ENCODE measurements around the gene INF2. TPM values are rescaled to one million over a fixed set of nuclear protein-coding genes. Genes with fewer than 3 reads are reported as not detected.

The INF2 gene
- total RNA-seq, 3 donors from 2014 or later (not counting 1 experiment from before 2014, with no cell fraction given) = 12.7 to 21.9 (median 15.3) TPM

- H3K4me1 Mint-ChIP-seq = no peaks in the 10 kb centered on the region
- no peaks in the 10 kb centered on the region for H3K4me1 ChIP-seq (ENCODE audit: control insufficient read depth, insufficient read depth, low read length)
- TF ChIP-seq CTCF (IDR thresholded peaks at IDR 0.05) = no peak
- DNase-seq (no peak), ATAC-seq (no peak)
- WGBS (ENCODE audit: insufficient coverage) = 94% methylated on average over 46 of the region's 46 CpGs
- H3K4me3 ChIP-seq (ENCODE audit: low read length) = no peak overlapping the region
- H3K36me3 ChIP-seq (ENCODE audit: control insufficient read depth, insufficient read depth, low read length) = no peaks in the 10 kb centered on the region
- no peaks in the 10 kb centered on the region for H3K9me3 Mint-ChIP-seq
- no peaks in the 10 kb centered on the region for H3K9me3 ChIP-seq (ENCODE audit: control insufficient read depth, insufficient read depth, low read length)
- H3K27ac Mint-ChIP-seq = no peak overlapping the region
- no peaks in the 10 kb centered on the region for H3K27me3 Mint-ChIP-seq (ENCODE audit: low read depth in 2 of 2)
- no peaks in the 10 kb centered on the region for H3K27me3 ChIP-seq (ENCODE audit: control insufficient read depth, insufficient read depth, low read length)
- H3K4me3 Mint-ChIP-seq = no peak overlapping the region
- H3K36me3 Mint-ChIP-seq = no peaks in the 10 kb centered on the region
- intact Hi-C loops (cut with micrococcal nuclease) = no loop called here
- no peak overlapping the region for H3K27ac ChIP-seq (ENCODE audit: low read length)
These were observed 12.1 kb downstream of the INF2 start for GRCh38 chr14:104701383-104702076.

- Histone ChIP-seq H3K4me1 (ENCODE audit: control insufficient read depth, insufficient read depth, low read length) (no peaks in the 10 kb centered on the region), H3K4me3 (ENCODE audit: low read length) (no peak overlapping the region), H3K27me3 (ENCODE audit: control insufficient read depth, insufficient read depth, low read length) (no peaks in the 10 kb centered on the region), H3K36me3 (ENCODE audit: control insufficient read depth, insufficient read depth, low read length) (no peaks in the 10 kb centered on the region), H3K9me3 (ENCODE audit: control insufficient read depth, insufficient read depth, low read length) (no peaks in the 10 kb centered on the region), H3K27ac (ENCODE audit: low read length) (no peak overlapping the region)
- intact Hi-C loops (cut with micrococcal nuclease) = no loop called here
- Mint-ChIP-seq H3K27me3 (ENCODE audit: low read depth in 2 of 2) (no peaks in the 10 kb centered on the region), H3K36me3 (no peaks in the 10 kb centered on the region), H3K27ac (no peak overlapping the region), H3K4me3 (no peak overlapping the region), H3K9me3 (no peaks in the 10 kb centered on the region), H3K4me1 (no peaks in the 10 kb centered on the region)
- WGBS (ENCODE audit: insufficient coverage) = 93% methylated on average over 12 of the region's 12 CpGs
- no peak for DNase-seq
- no peak for ATAC-seq
- TF ChIP-seq CTCF (IDR thresholded peaks at IDR 0.05) = no peak
These were observed 12.7 kb downstream of the INF2 start for GRCh38 chr14:104702106-104702505.

- intact Hi-C loops (cut with micrococcal nuclease) = no loop called here
- TF ChIP-seq CTCF (IDR thresholded peaks at IDR 0.05) = no peak
- Mint-ChIP-seq H3K36me3 (no peaks in the 10 kb centered on the region), H3K27ac (no peak overlapping the region), H3K27me3 (ENCODE audit: low read depth in 2 of 2) (no peaks in the 10 kb centered on the region), H3K9me3 (no peaks in the 10 kb centered on the region), H3K4me1 (no peaks in the 10 kb centered on the region), H3K4me3 (no peak overlapping the region)
- H3K27ac ChIP-seq (ENCODE audit: low read length) = no peak overlapping the region
- DNase-seq = no peak
- H3K9me3 ChIP-seq (ENCODE audit: control insufficient read depth, insufficient read depth, low read length) = no peaks in the 10 kb centered on the region
- no peaks in the 10 kb centered on the region for H3K27me3 ChIP-seq (ENCODE audit: control insufficient read depth, insufficient read depth, low read length)
- H3K4me3 ChIP-seq (ENCODE audit: low read length) = no peak overlapping the region
- no peak for ATAC-seq
- 92% methylated on average over 4 of the region's 4 CpGs for WGBS (ENCODE audit: insufficient coverage)
- no peaks in the 10 kb centered on the region for H3K4me1 ChIP-seq (ENCODE audit: control insufficient read depth, insufficient read depth, low read length)
- H3K36me3 ChIP-seq (ENCODE audit: control insufficient read depth, insufficient read depth, low read length) = no peaks in the 10 kb centered on the region
These were observed 13.3 kb downstream of the INF2 start for GRCh38 chr14:104702673-104703072.

- H3K9me3 ChIP-seq (ENCODE audit: control insufficient read depth, insufficient read depth, low read length) = no peaks in the 10 kb centered on the region
- ATAC-seq = no peak
- no peaks in the 10 kb centered on the region for H3K27me3 ChIP-seq (ENCODE audit: control insufficient read depth, insufficient read depth, low read length)
- no peak for TF ChIP-seq CTCF (IDR thresholded peaks at IDR 0.05)
- peaks cover under 1% of the 10 kb centered on the region for H3K4me1 ChIP-seq (ENCODE audit: control insufficient read depth, insufficient read depth, low read length)
- H3K27ac ChIP-seq (ENCODE audit: low read length) = no peak overlapping the region
- intact Hi-C loops (cut with micrococcal nuclease) = no loop called here
- WGBS (ENCODE audit: insufficient coverage) = 97% methylated on average over 28 of the region's 28 CpGs
- H3K9me3 Mint-ChIP-seq = no peaks in the 10 kb centered on the region
- H3K4me3 Mint-ChIP-seq = no peak overlapping the region
- H3K4me1 Mint-ChIP-seq = no peaks in the 10 kb centered on the region
- H3K36me3 Mint-ChIP-seq = no peaks in the 10 kb centered on the region
- DNase-seq = no peak
- no peak overlapping the region for H3K4me3 ChIP-seq (ENCODE audit: low read length)
- no peak overlapping the region for H3K27ac Mint-ChIP-seq
- no peaks in the 10 kb centered on the region for H3K27me3 Mint-ChIP-seq (ENCODE audit: low read depth in 2 of 2)
- no peaks in the 10 kb centered on the region for H3K36me3 ChIP-seq (ENCODE audit: control insufficient read depth, insufficient read depth, low read length)
These were observed 13.9 kb downstream of the INF2 start for GRCh38 chr14:104703269-104703668.
